ENCODE data around the gene FPR2. TPM values are rescaled to one million over a fixed set of nuclear protein-coding genes. Genes with fewer than 3 reads are reported as not detected.

Gene FPR2
- total and polyA plus RNA-seq, 12 donors, result 0.17 to 5.8 (median 0.64) TPM; not detected in 1

GRCh38 chr19:51798062-51798461 lies 37.1 kb downstream of the FPR2 start:
- Histone ChIP-seq H3K36me3 (no peaks in the 10 kb centered on the region), H3K9me3 (peaks cover 0 to 2% (median 0%) of the 10 kb centered on the region in 11 donors), H3K27me3 (no peaks in the 10 kb centered on the region), H3K4me1 (peaks cover 13 to 64% (median 30%) of the 10 kb centered on the region in 9 donors), H3K27ac (peak overlapping the region in 8 of 10 donors; percentile 87 to 98 (median 94)), H3K4me3 (peak overlapping the region in 3 of 10 donors; percentile 2 to 52 (median 32))
- intact Hi-C loops (cut with DNase I), result loop anchor here in 2 of 10 donors (5.0 kb wide), 1 partner anchor 111 kb away; no protein-coding TSS in a partner anchor
- DNase-seq, result no peak
- no peak for ATAC-seq
- 49 to 55% methylated on average over 3 of the region's 3 CpGs for WGBS, 2 donors
- TF ChIP-seq CTCF (IDR thresholded peaks at IDR 0.05), result no peak

GRCh38 chr19:51799034-51799773 lies 38.2 kb downstream of the FPR2 start:
- no peaks in the 10 kb centered on the region for H3K9me3 ChIP-seq
- WGBS, 2 donors, result 23 to 26% methylated on average over 20 of the region's 20 CpGs
- peak in 6 of 9 donors; percentile 13 to 47 (median 31) for TF ChIP-seq CTCF (IDR thresholded peaks at IDR 0.05)
- peak; percentile 94 to 97 (median 96) for ATAC-seq
- peak; percentile 82 to 90 for DNase-seq
- peak overlapping the region; percentile 87 to 98 (median 94) for H3K27ac ChIP-seq
- no peaks in the 10 kb centered on the region for H3K27me3 ChIP-seq
- peaks cover 13 to 75% (median 36%) of the 10 kb centered on the region in 9 donors for H3K4me1 ChIP-seq
- no peaks in the 10 kb centered on the region for H3K36me3 ChIP-seq
- intact Hi-C loops (cut with DNase I), result loop anchor here in 2 of 10 donors (5.0 kb wide), 1 partner anchor 112 kb away; no protein-coding TSS in a partner anchor
- H3K4me3 ChIP-seq, result peak overlapping the region in 7 of 10 donors; percentile 7 to 52 (median 19)

GRCh38 chr19:51799774-51800472 lies 38.9 kb downstream of the FPR2 start:
- Histone ChIP-seq H3K36me3 (no peaks in the 10 kb centered on the region), H3K9me3 (no peaks in the 10 kb centered on the region), H3K27ac (peak overlapping the region; percentile 87 to 98 (median 94)), H3K27me3 (no peaks in the 10 kb centered on the region), H3K4me3 (peak overlapping the region in 5 of 10 donors; percentile 6 to 24 (median 19)), H3K4me1 (peaks cover 11 to 71% (median 37%) of the 10 kb centered on the region in 9 donors)
- DNase-seq (no peak), ATAC-seq (peak; percentile 9 to 71 (median 36))
- WGBS, 2 donors, result 29 to 41% methylated on average over 13 of the region's 13 CpGs
- intact Hi-C loops (cut with DNase I), result loop anchor here in 4 of 10 donors (5.0 to 10.0 kb wide), 3 partner anchors 95 to 115 kb away; no protein-coding TSS in a partner anchor
- no peak for TF ChIP-seq CTCF (IDR thresholded peaks at IDR 0.05)

All from heart right ventricle (tissue), 16 donors.